CD4-positive, alpha-beta memory T cell (primary cell): ENCODE measurements around the gene JMJD4. TPM values are rescaled to one million over a fixed set of nuclear protein-coding genes. Genes with fewer than 3 reads are reported as not detected.

Source experiments
- CTCF ChIA-PET: fragments of 350-600 bp; sonication (Branson Sonifier 250); formaldehyde crosslinking; loops from one replicate; lab custom pipeline; 2021; ENCODE audit warnings: inconsistent platforms; ENCODE audit not compliant: partially characterized antibody; lab: Charles Lee
- POLR2A ChIA-PET: fragments of 350-600 bp; sonication (Branson Sonifier 250); formaldehyde crosslinking; loops from one replicate; lab custom pipeline; 2021; ENCODE audit not compliant: partially characterized antibody; lab: Charles Lee
- DNase-seq, 5 donors: peaks; one replicate each; pipeline versions ENCODE4 v3.0.0 to v3.0.0-alpha.2; 2020 to 2022; ENCODE audit warnings: mixed read lengths in 1 of 5
- H3K27ac ChIP-seq: one replicate; pipeline ENCODE4 v1.7.0; 2013; ENCODE audit warnings: low read depth, low read length
- H3K27me3 ChIP-seq: 2 replicates; pipeline ENCODE4 v1.7.0; 2013; ENCODE audit warnings: mild to moderate bottlenecking, low read length, moderate library complexity; ENCODE audit not compliant: insufficient read depth
- H3K36me3 ChIP-seq: 2 replicates; pipeline ENCODE4 v1.7.0; 2013; ENCODE audit warnings: mild to moderate bottlenecking, low read length, moderate library complexity; ENCODE audit not compliant: insufficient read depth
- H3K4me1 ChIP-seq: 2 replicates; pipeline ENCODE4 v1.7.0; 2013; ENCODE audit warnings: mild to moderate bottlenecking, low read length, moderate library complexity; ENCODE audit not compliant: insufficient read depth
- H3K4me3 ChIP-seq, 2 donors: one replicate each; pipeline ENCODE4 v1.7.0; 2013; ENCODE audit warnings: low read length in 2 of 2, mild to moderate bottlenecking in 1 of 2
- H3K9me3 ChIP-seq, 2 donors: one replicate each; pipeline ENCODE4 v1.7.0; 2013; ENCODE audit warnings: low read length in 2 of 2, control low read depth in 1 of 2; ENCODE audit not compliant: control insufficient read depth in 1 of 2
- H3K27ac Mint-ChIP-seq, 7 donors: one replicate each; pipeline ENCODE4 v1.8.0; 2020 to 2021; ENCODE audit warnings: mixed read lengths in 7 of 7, mild to moderate bottlenecking in 6 of 7, inconsistent platforms in 3 of 7, moderate library complexity in 3 of 7
- H3K27me3 Mint-ChIP-seq, 2 donors: one replicate each; pipeline ENCODE4 v1.8.0; 2020 to 2021; ENCODE audit warnings: mixed read lengths in 2 of 2
- H3K36me3 Mint-ChIP-seq, 2 donors: one replicate each; pipeline ENCODE4 v1.8.0; 2020 to 2021; ENCODE audit warnings: mixed read lengths in 2 of 2, inconsistent platforms in 1 of 2, mild to moderate bottlenecking in 1 of 2
- H3K4me1 Mint-ChIP-seq, 4 donors: one replicate each; pipeline ENCODE4 v1.8.0; 2020 to 2021; ENCODE audit warnings: mixed read lengths in 4 of 4, mild to moderate bottlenecking in 1 of 4
- H3K4me3 Mint-ChIP-seq, 8 donors: one replicate each; pipeline ENCODE4 v1.8.0; 2020 to 2021; ENCODE audit warnings: mixed read lengths in 8 of 8, mild to moderate bottlenecking in 7 of 8, moderate library complexity in 6 of 8, inconsistent platforms in 3 of 8
- H3K9me3 Mint-ChIP-seq, 8 donors: one replicate each; pipeline ENCODE4 v1.8.0; 2020 to 2021; ENCODE audit warnings: mixed read lengths in 8 of 8, mild to moderate bottlenecking in 5 of 8, inconsistent platforms in 3 of 8, moderate library complexity in 1 of 8
- intact Hi-C: fragments of 100-400 bp; cut with micrococcal nuclease; formaldehyde crosslinking; loops from one replicate; pipeline ENCODE4 v1.15.1; 2023
- polyA plus RNA-seq, 2 donors: library from polyadenylated mRNA; unstranded; fragments of 300-500 nt; fragmentation: Illumina TruSeq; gene quantifications; one replicate each; pipeline ENCODE4 v1.2.3, GENCODE V29; 2021
- total RNA-seq, 2 experiments: library from RNA; stranded (reverse); gene quantifications; one replicate each; pipeline ENCODE4 v1.2.3, GENCODE V29; 2021

JMJD4 gene
- total and polyA plus RNA-seq, 4 experiments from 2014 or later, result 22.6 to 34.1 (median 29.7) TPM

GRCh38 chr1:227769047-227769935, 34.2 kb upstream of the JMJD4 start:
- CTCF ChIA-PET, result no interaction called here
- peaks cover 16 to 31% of the 10 kb centered on the region in 2 donors for H3K36me3 Mint-ChIP-seq
- POLR2A ChIA-PET, result no interaction called here

GRCh38 chr1:227768640-227769039, 33.5 kb upstream of the JMJD4 start:
- H3K36me3 ChIP-seq, result no peaks in the 10 kb centered on the region
- H3K4me3 Mint-ChIP-seq, result no peak overlapping the region
- peaks cover 16 to 26% of the 10 kb centered on the region in 2 donors for H3K36me3 Mint-ChIP-seq
- H3K27ac ChIP-seq, result no peak overlapping the region
- no peak overlapping the region for H3K4me3 ChIP-seq
- H3K27me3 ChIP-seq, result no peaks in the 10 kb centered on the region
- POLR2A ChIA-PET, result interaction anchor here (0.8 kb wide), 1 partner anchor 19 kb away, joined by 3 read pairs; no protein-coding TSS in a partner anchor
- CTCF ChIA-PET, result no interaction called here
- intact Hi-C loops, result loop anchor here (10.0 kb wide), 2 partner anchors 316 to 396 kb away; partner anchors contain the start of genes ARF1 and IBA57
- H3K9me3 Mint-ChIP-seq, result no peaks in the 10 kb centered on the region
- peaks cover 54% of the 10 kb centered on the region for H3K4me1 ChIP-seq
- H3K27ac Mint-ChIP-seq, result peak overlapping the region in 6 of 7 donors; percentile 22 to 79 (median 48)
- no peaks in the 10 kb centered on the region for H3K27me3 Mint-ChIP-seq
- peaks cover 45 to 67% (median 54%) of the 10 kb centered on the region in 4 donors for H3K4me1 Mint-ChIP-seq
- DNase-seq, result no peak
- no peaks in the 10 kb centered on the region for H3K9me3 ChIP-seq

More at GRCh38 chr1:227769047-227769935, 34.2 kb upstream of the JMJD4 start:
- Mint-ChIP-seq H3K27ac (peak overlapping the region in 3 of 7 donors; percentile 22 to 55 (median 22)), H3K4me3 (no peak overlapping the region), H3K27me3 (no peaks in the 10 kb centered on the region), H3K4me1 (peaks cover 46 to 67% (median 55%) of the 10 kb centered on the region in 4 donors), H3K9me3 (no peaks in the 10 kb centered on the region)
- no peak for DNase-seq
- intact Hi-C loops, result loop anchor here (10.0 kb wide), 2 partner anchors 316 to 396 kb away; partner anchors contain the start of genes ARF1 and IBA57
- H3K27me3 ChIP-seq, result no peaks in the 10 kb centered on the region
- H3K4me1 ChIP-seq, result peaks cover 54% of the 10 kb centered on the region
- H3K36me3 ChIP-seq, result no peaks in the 10 kb centered on the region
- no peak overlapping the region for H3K4me3 ChIP-seq
- no peak overlapping the region for H3K27ac ChIP-seq
- H3K9me3 ChIP-seq, result no peaks in the 10 kb centered on the region

- no peak for DNase-seq
- no peaks in the 10 kb centered on the region for H3K27me3 Mint-ChIP-seq
- intact Hi-C loops, result loop anchor here (10.0 kb wide), 2 partner anchors 317 to 397 kb away; partner anchors contain the start of genes ARF1 and IBA57
- Histone ChIP-seq H3K9me3 (no peaks in the 10 kb centered on the region), H3K27me3 (no peaks in the 10 kb centered on the region), H3K27ac (no peak overlapping the region), H3K36me3 (no peaks in the 10 kb centered on the region), H3K4me3 (no peak overlapping the region), H3K4me1 (peaks cover 55% of the 10 kb centered on the region)
- H3K27ac Mint-ChIP-seq, result peak overlapping the region in 2 of 7 donors; percentile 63 to 86
- peaks cover 46 to 68% (median 55%) of the 10 kb centered on the region in 4 donors for H3K4me1 Mint-ChIP-seq
- POLR2A ChIA-PET, result interaction anchor here (0.8 kb wide), 1 partner anchor 20 kb away, joined by 3 read pairs; no protein-coding TSS in a partner anchor
- H3K9me3 Mint-ChIP-seq, result no peaks in the 10 kb centered on the region
- CTCF ChIA-PET, result no interaction called here
- H3K36me3 Mint-ChIP-seq, result peaks cover 16 to 26% of the 10 kb centered on the region in 2 donors
- peak overlapping the region in 1 of 8 donors; percentile 11 for H3K4me3 Mint-ChIP-seq
These were observed 33.0 kb upstream of the JMJD4 start for GRCh38 chr1:227768125-227768439.

DNA sequence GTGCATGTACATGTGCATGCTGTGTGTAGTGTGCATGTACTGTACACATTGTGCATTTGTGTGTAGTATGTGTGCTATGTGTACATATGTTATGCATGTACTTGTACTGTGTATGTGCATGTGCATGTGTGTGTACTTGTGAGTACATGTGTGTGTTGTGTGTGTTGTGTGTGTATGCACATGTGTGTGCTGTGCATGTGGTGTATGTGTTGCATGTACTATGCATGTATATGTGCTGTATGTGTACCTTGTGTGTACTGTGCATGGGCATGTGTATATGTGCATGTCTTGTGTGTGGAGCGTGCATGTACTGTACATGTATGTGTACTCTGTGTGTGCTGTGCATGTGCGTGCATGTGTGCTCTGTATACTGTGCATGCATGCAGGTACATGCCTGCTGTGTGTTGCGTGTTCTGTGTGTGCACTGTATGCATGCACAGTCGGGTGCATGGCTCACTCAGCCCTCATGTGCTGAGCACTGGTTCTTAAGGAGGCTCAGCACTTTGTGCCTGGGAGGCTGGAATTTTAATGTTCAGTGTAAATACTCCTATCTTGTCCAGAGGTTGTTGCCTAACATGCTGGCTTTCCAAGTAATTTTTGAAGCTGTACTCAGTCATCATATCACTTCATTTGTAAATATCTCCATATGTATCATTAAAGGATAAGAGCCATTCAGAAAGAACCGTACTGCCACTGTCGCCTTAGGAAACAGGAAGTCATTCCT, 32.5 kb upstream of the JMJD4 start:
- no peak for DNase-seq
- Histone ChIP-seq H3K4me1 (peaks cover 56% of the 10 kb centered on the region), H3K36me3 (no peaks in the 10 kb centered on the region), H3K27ac (no peak overlapping the region), H3K9me3 (no peaks in the 10 kb centered on the region), H3K27me3 (no peaks in the 10 kb centered on the region), H3K4me3 (no peak overlapping the region)
- peaks cover 14 to 26% of the 10 kb centered on the region in 2 donors for H3K36me3 Mint-ChIP-seq
- H3K27ac Mint-ChIP-seq, result peak overlapping the region in 5 of 7 donors; percentile 44 to 95 (median 86)
- CTCF ChIA-PET, result no interaction called here
- H3K4me3 Mint-ChIP-seq, result peak overlapping the region in 7 of 8 donors; percentile 52 to 88 (median 74)
- POLR2A ChIA-PET, result interaction anchor here (0.8 to 3.7 kb wide), 4 partner anchors 19 to 179 kb away, joined by 3 to 61 read pairs (median 20); partner anchors contain the start of gene WNT9A
- intact Hi-C loops, result loop anchor here (10.0 kb wide), 2 partner anchors 317 to 397 kb away; partner anchors contain the start of genes ARF1 and IBA57
- H3K27me3 Mint-ChIP-seq, result no peaks in the 10 kb centered on the region
- H3K9me3 Mint-ChIP-seq, result no peaks in the 10 kb centered on the region
- peaks cover 47 to 69% (median 57%) of the 10 kb centered on the region in 4 donors for H3K4me1 Mint-ChIP-seq

GRCh38 chr1:227766653-227767277, 31.7 kb upstream of the JMJD4 start:
- Mint-ChIP-seq H3K4me3 (peak overlapping the region; percentile 36 to 88 (median 77)), H3K27ac (peak overlapping the region; percentile 84 to 96 (median 92)), H3K4me1 (peaks cover 49 to 73% (median 60%) of the 10 kb centered on the region in 4 donors), H3K9me3 (no peaks in the 10 kb centered on the region), H3K36me3 (peaks cover 10 to 25% of the 10 kb centered on the region in 2 donors), H3K27me3 (no peaks in the 10 kb centered on the region)
- peaks cover 61% of the 10 kb centered on the region for H3K4me1 ChIP-seq
- H3K27ac ChIP-seq, result peak overlapping the region; percentile 16
- no peaks in the 10 kb centered on the region for H3K27me3 ChIP-seq
- ChIA-PET CTCF (interaction anchor here (0.8 to 8.1 kb wide), 10 partner anchors 8 to 182 kb away, joined by 3 to 206 read pairs (median 4); partner anchors contain the start of gene WNT9A), POLR2A (interaction anchor here (0.5 to 3.7 kb wide), 19 partner anchors 9 to 828 kb away, joined by 3 to 61 read pairs (median 4); partner anchors contain the start of genes JMJD4, SNAP47, WNT9A and ZNF678)
- DNase-seq, result no peak
- no peak overlapping the region for H3K4me3 ChIP-seq
- H3K9me3 ChIP-seq, result no peaks in the 10 kb centered on the region
- intact Hi-C loops, result loop anchor here (1.0 to 10.0 kb wide), 4 partner anchors 22 to 398 kb away; partner anchors contain the start of genes ARF1 and IBA57
- H3K36me3 ChIP-seq, result no peaks in the 10 kb centered on the region

DNA sequence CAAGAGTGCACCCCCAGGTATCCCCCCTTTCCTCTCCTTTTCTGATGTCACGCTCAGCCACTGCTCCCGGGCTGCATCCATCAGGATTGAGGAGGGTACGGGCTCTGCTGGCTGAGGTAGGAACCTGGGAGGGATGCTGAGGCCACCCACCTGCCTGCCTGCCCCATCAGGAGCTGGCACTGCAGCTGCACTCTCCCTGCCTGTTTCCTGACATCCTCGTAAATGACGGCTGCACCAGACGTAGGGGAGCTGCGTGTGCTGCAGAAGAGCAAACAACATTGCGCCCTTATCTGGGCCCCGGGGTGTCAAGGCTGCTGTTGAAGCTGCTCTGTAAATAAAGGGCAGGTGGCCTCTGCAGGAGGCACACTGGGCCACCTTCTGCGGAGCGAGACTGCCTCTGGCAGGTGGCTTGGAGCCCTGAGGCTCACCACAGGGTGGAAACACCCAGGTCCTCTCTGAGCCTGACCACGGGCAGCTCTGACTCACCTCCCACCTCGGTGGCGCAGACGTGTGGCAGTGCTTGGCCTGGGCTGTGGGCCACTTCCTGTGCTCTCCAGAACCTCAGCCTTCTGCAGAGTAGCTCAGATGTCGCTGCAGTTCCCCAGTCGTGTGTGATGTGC, 31.0 kb upstream of the JMJD4 start:
- intact Hi-C loops, result loop anchor here (1.0 to 10.0 kb wide), 4 partner anchors 22 to 399 kb away; partner anchors contain the start of genes ARF1 and IBA57
- peaks cover 67% of the 10 kb centered on the region for H3K4me1 ChIP-seq
- no peaks in the 10 kb centered on the region for H3K27me3 ChIP-seq
- peak; percentile 83 to 93 (median 84) for DNase-seq
- peaks cover 10 to 25% of the 10 kb centered on the region in 2 donors for H3K36me3 Mint-ChIP-seq
- H3K4me1 Mint-ChIP-seq, result peaks cover 54 to 79% (median 67%) of the 10 kb centered on the region in 4 donors
- ChIA-PET CTCF (interaction anchor here (0.8 to 8.1 kb wide), 11 partner anchors 9 to 316 kb away, joined by 3 to 206 read pairs (median 4); partner anchors contain the start of genes ARF1 and WNT9A), POLR2A (interaction anchor here (0.5 to 3.7 kb wide), 20 partner anchors 9 to 827 kb away, joined by 3 to 61 read pairs (median 4); partner anchors contain the start of genes JMJD4, SNAP47, WNT9A and ZNF678)
- peak overlapping the region; percentile 34 for H3K27ac ChIP-seq
- peak overlapping the region; percentile 84 to 96 (median 92) for H3K27ac Mint-ChIP-seq
- no peaks in the 10 kb centered on the region for H3K9me3 Mint-ChIP-seq
- H3K36me3 ChIP-seq, result no peaks in the 10 kb centered on the region
- H3K4me3 Mint-ChIP-seq, result peak overlapping the region; percentile 73 to 88 (median 77)
- no peaks in the 10 kb centered on the region for H3K27me3 Mint-ChIP-seq
- H3K4me3 ChIP-seq, result peak overlapping the region in 1 of 2 donors; percentile 37
- H3K9me3 ChIP-seq, result no peaks in the 10 kb centered on the region
